SK-N-SH (cell line): ENCODE data around the gene TTC21A.

Experiments used
- GATA2 ChIP-seq: sonication (generic); formaldehyde crosslinking; IDR thresholded peaks from 2 replicates; pipeline ENCODE4 v1.5.0; 2020; ENCODE audit warnings: mild to moderate bottlenecking, missing genetic modification reagents
- NRF1 ChIP-seq: IDR thresholded peaks from 2 replicates; pipeline ENCODE4 v1.6.1; 2012; ENCODE audit warnings: low read depth, mild to moderate bottlenecking, low read length
- TCF12 ChIP-seq: IDR thresholded peaks from 2 replicates; pipeline ENCODE4 v1.4.0; 2012
- TF ChIP-seq, protein P1 (sequence below): IDR thresholded peaks from 2 replicates; pipeline ENCODE4 v1.4.0; 2012; ENCODE audit warnings: low read depth
- TF ChIP-seq, protein P2 (sequence below): fragments of 200-600 bp; sonication (generic); IDR thresholded peaks from 2 replicates; pipeline ENCODE4 v1.6.1; 2017; ENCODE audit warnings: antibody characterized with exemption, mild to moderate bottlenecking, moderate library complexity
- TF ChIP-seq, protein P3 (sequence below): fragments of 150-350 bp; IDR thresholded peaks from 2 replicates; pipeline ENCODE4 v1.6.1; 2017; ENCODE audit warnings: antibody characterized with exemption, low read length, low read depth, borderline replicate concordance
- TF ChIP-seq, protein P4 (sequence below): IDR thresholded peaks from 2 replicates; pipeline ENCODE4 v1.6.1; 2012; ENCODE audit warnings: mild to moderate bottlenecking, low read depth, low read length, moderate library complexity

DNA sequence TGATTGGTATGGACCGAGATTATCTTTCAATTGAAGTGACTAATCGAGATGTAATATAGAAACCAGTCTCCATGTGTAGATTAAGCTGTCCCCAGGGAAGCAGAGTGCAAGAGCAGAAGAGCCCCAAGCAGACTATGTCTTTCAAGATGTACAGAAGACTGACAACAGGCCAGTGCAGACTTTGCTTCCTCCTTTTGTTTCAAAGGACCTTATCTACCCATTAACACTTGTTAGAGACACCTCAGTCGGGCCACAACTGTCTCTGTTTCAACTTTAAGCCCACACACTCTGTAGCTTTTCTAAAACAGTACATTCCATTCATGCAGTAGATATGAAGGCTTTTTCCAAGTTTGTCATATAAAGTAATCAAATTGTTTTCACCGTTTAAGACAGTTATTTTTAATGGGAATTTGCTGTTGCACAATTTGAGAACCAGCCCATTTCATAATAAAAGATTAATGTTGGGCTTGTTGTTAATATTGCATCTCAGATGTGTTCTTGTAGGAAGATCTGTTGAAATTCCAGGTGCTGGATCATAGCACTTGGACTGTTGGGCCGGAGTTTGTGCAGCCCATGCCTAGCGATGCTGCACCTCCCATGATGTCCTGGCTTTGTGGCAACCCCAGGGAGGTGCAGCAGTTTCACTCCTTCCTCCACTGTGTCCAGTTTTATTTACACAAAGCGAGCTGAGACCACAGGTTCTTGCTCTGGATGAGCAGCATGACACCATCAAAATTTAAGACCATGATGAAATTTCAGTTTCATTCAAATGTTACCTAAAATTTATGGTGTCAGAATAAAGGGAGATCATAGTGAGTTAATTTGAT, 12.4 kb upstream of the TTC21A start:
- TF ChIP-seq, protein P1, sequence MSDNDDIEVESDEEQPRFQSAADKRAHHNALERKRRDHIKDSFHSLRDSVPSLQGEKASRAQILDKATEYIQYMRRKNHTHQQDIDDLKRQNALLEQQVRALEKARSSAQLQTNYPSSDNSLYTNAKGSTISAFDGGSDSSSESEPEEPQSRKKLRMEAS: no peak
- TF ChIP-seq, protein P2, sequence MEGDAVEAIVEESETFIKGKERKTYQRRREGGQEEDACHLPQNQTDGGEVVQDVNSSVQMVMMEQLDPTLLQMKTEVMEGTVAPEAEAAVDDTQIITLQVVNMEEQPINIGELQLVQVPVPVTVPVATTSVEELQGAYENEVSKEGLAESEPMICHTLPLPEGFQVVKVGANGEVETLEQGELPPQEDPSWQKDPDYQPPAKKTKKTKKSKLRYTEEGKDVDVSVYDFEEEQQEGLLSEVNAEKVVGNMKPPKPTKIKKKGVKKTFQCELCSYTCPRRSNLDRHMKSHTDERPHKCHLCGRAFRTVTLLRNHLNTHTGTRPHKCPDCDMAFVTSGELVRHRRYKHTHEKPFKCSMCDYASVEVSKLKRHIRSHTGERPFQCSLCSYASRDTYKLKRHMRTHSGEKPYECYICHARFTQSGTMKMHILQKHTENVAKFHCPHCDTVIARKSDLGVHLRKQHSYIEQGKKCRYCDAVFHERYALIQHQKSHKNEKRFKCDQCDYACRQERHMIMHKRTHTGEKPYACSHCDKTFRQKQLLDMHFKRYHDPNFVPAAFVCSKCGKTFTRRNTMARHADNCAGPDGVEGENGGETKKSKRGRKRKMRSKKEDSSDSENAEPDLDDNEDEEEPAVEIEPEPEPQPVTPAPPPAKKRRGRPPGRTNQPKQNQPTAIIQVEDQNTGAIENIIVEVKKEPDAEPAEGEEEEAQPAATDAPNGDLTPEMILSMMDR: no peak
- TF ChIP-seq, protein P3, sequence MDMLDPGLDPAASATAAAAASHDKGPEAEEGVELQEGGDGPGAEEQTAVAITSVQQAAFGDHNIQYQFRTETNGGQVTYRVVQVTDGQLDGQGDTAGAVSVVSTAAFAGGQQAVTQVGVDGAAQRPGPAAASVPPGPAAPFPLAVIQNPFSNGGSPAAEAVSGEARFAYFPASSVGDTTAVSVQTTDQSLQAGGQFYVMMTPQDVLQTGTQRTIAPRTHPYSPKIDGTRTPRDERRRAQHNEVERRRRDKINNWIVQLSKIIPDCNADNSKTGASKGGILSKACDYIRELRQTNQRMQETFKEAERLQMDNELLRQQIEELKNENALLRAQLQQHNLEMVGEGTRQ: no peak
- TF ChIP-seq TCF12: no peak
- TF ChIP-seq, protein P4, sequence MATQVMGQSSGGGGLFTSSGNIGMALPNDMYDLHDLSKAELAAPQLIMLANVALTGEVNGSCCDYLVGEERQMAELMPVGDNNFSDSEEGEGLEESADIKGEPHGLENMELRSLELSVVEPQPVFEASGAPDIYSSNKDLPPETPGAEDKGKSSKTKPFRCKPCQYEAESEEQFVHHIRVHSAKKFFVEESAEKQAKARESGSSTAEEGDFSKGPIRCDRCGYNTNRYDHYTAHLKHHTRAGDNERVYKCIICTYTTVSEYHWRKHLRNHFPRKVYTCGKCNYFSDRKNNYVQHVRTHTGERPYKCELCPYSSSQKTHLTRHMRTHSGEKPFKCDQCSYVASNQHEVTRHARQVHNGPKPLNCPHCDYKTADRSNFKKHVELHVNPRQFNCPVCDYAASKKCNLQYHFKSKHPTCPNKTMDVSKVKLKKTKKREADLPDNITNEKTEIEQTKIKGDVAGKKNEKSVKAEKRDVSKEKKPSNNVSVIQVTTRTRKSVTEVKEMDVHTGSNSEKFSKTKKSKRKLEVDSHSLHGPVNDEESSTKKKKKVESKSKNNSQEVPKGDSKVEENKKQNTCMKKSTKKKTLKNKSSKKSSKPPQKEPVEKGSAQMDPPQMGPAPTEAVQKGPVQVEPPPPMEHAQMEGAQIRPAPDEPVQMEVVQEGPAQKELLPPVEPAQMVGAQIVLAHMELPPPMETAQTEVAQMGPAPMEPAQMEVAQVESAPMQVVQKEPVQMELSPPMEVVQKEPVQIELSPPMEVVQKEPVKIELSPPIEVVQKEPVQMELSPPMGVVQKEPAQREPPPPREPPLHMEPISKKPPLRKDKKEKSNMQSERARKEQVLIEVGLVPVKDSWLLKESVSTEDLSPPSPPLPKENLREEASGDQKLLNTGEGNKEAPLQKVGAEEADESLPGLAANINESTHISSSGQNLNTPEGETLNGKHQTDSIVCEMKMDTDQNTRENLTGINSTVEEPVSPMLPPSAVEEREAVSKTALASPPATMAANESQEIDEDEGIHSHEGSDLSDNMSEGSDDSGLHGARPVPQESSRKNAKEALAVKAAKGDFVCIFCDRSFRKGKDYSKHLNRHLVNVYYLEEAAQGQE: no peak
- no peak for TF ChIP-seq NRF1
- TF ChIP-seq GATA2 (CRISPR knock-in tag): no peak
